ENCODE results near the gene OLIG2. TPM values are rescaled to one million over a fixed set of nuclear protein-coding genes. Genes with fewer than 3 reads are reported as not detected.
A peak's percentile ranks its signal among the peaks of the same experiment; 100 is the strongest.

Gene OLIG2
- total RNA-seq, 2 experiments from 2014 or later = not detected

GRCh38 chr21:33064623-33065390, 39.1 kb downstream of the OLIG2 start:
- Mint-ChIP-seq H3K36me3 (ENCODE audit: low read depth) (no peaks in the 10 kb centered on the region), H3K27ac (no peak overlapping the region), H3K4me1 (ENCODE audit: low read depth) (peaks cover 7% of the 10 kb centered on the region), H3K4me3 (no peak overlapping the region), H3K9me3 (no peaks in the 10 kb centered on the region), H3K27me3 (peaks cover 89% of the 10 kb centered on the region)
- no peaks in the 10 kb centered on the region for H3K36me3 ChIP-seq (ENCODE audit: insufficient read depth, low read length)
- TF ChIP-seq, protein P1, sequence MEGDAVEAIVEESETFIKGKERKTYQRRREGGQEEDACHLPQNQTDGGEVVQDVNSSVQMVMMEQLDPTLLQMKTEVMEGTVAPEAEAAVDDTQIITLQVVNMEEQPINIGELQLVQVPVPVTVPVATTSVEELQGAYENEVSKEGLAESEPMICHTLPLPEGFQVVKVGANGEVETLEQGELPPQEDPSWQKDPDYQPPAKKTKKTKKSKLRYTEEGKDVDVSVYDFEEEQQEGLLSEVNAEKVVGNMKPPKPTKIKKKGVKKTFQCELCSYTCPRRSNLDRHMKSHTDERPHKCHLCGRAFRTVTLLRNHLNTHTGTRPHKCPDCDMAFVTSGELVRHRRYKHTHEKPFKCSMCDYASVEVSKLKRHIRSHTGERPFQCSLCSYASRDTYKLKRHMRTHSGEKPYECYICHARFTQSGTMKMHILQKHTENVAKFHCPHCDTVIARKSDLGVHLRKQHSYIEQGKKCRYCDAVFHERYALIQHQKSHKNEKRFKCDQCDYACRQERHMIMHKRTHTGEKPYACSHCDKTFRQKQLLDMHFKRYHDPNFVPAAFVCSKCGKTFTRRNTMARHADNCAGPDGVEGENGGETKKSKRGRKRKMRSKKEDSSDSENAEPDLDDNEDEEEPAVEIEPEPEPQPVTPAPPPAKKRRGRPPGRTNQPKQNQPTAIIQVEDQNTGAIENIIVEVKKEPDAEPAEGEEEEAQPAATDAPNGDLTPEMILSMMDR (IDR thresholded peaks at IDR 0.05) = no peak
- no peak for ATAC-seq (ENCODE audit: poor library complexity)
- peaks cover 0 to 7% of the 10 kb centered on the region in 2 experiments for H3K9me3 ChIP-seq (ENCODE audit: control insufficient read depth in 1 of 2, insufficient read depth in 1 of 2, low read length in 2 of 2)
- H3K4me1 ChIP-seq (ENCODE audit: insufficient read depth, low read length) = peaks cover 6% of the 10 kb centered on the region
- DNase-seq = no peak
- intact Hi-C loops (cut with DNase I, micrococcal nuclease) = no loop called here
- ChIA-PET POLR2A (no interaction called here), CTCF (no interaction called here)
- no peak overlapping the region for H3K4me3 ChIP-seq (ENCODE audit: low read length)
- peaks cover 36 to 50% of the 10 kb centered on the region in 2 experiments for H3K27me3 ChIP-seq (ENCODE audit: control insufficient read depth in 1 of 2, insufficient read depth in 2 of 2, low read length in 2 of 2)
- H3K27ac ChIP-seq (ENCODE audit: low read depth in 1 of 2, low read length in 2 of 2) = no peak overlapping the region

GRCh38 chr21:33067043-33067442, 41.3 kb downstream of the OLIG2 start:
- TF ChIP-seq, protein P1 (IDR thresholded peaks at IDR 0.05) = no peak
- Histone ChIP-seq H3K27ac (ENCODE audit: low read depth in 1 of 2, low read length in 2 of 2) (no peak overlapping the region), H3K36me3 (ENCODE audit: insufficient read depth, low read length) (no peaks in the 10 kb centered on the region), H3K27me3 (ENCODE audit: control insufficient read depth in 1 of 2, insufficient read depth in 2 of 2, low read length in 2 of 2) (peaks cover 47 to 66% of the 10 kb centered on the region in 2 experiments), H3K9me3 (ENCODE audit: control insufficient read depth in 1 of 2, insufficient read depth in 1 of 2, low read length in 2 of 2) (peaks cover 0 to 7% of the 10 kb centered on the region in 2 experiments), H3K4me3 (ENCODE audit: low read length) (no peak overlapping the region), H3K4me1 (ENCODE audit: insufficient read depth, low read length) (peaks cover 21% of the 10 kb centered on the region)
- Mint-ChIP-seq H3K4me1 (ENCODE audit: low read depth) (peaks cover 17% of the 10 kb centered on the region), H3K36me3 (ENCODE audit: low read depth) (no peaks in the 10 kb centered on the region), H3K27ac (no peak overlapping the region), H3K27me3 (peaks cover 78% of the 10 kb centered on the region), H3K4me3 (no peak overlapping the region), H3K9me3 (no peaks in the 10 kb centered on the region)
- DNase-seq (no peak), ATAC-seq (ENCODE audit: poor library complexity) (no peak)
- CTCF ChIA-PET = no interaction called here
- POLR2A ChIA-PET = no interaction called here
- intact Hi-C loops (cut with DNase I, micrococcal nuclease) = no loop called here

DNA sequence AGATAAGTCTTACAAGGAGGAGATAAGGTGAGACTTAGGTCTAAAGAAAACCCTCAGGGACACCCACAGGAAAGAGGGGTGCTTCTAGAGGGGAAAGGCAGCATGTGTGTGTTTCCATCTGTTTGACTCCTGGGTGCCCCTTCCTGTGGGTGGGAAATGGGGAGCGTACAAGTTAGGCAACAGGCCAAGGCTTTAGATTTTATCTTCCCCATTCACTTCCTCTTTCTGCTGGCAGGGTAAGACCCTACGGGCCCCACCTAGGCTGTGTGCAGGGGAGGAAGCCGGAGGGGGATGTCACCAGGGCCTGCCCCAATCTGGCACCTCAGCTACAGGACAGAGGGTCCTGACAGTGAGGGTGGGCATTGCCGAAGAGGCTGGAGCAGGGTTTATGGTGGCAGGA, 41.7 kb downstream of the OLIG2 start:
- H3K27me3 ChIP-seq (ENCODE audit: control insufficient read depth in 1 of 2, insufficient read depth in 2 of 2, low read length in 2 of 2) = peaks cover 51 to 71% of the 10 kb centered on the region in 2 experiments
- H3K36me3 Mint-ChIP-seq (ENCODE audit: low read depth) = no peaks in the 10 kb centered on the region
- H3K27ac Mint-ChIP-seq = no peak overlapping the region
- intact Hi-C loops (cut with DNase I, micrococcal nuclease) = no loop called here
- no peaks in the 10 kb centered on the region for H3K9me3 Mint-ChIP-seq
- H3K4me1 Mint-ChIP-seq (ENCODE audit: low read depth) = peaks cover 21% of the 10 kb centered on the region
- peaks cover 80% of the 10 kb centered on the region for H3K27me3 Mint-ChIP-seq
- no peak for ATAC-seq (ENCODE audit: poor library complexity)
- no peaks in the 10 kb centered on the region for H3K36me3 ChIP-seq (ENCODE audit: insufficient read depth, low read length)
- no peak overlapping the region for H3K27ac ChIP-seq (ENCODE audit: low read depth in 1 of 2, low read length in 2 of 2)
- TF ChIP-seq, protein P1 (IDR thresholded peaks at IDR 0.05) = no peak
- no peak overlapping the region for H3K4me3 ChIP-seq (ENCODE audit: low read length)
- POLR2A ChIA-PET = no interaction called here
- DNase-seq = peak in 2 of 14 experiments; percentile 17 to 23
- H3K9me3 ChIP-seq (ENCODE audit: control insufficient read depth in 1 of 2, insufficient read depth in 1 of 2, low read length in 2 of 2) = peaks cover 0 to 7% of the 10 kb centered on the region in 2 experiments
- H3K4me3 Mint-ChIP-seq = no peak overlapping the region
- CTCF ChIA-PET = no interaction called here
- H3K4me1 ChIP-seq (ENCODE audit: insufficient read depth, low read length) = peaks cover 21% of the 10 kb centered on the region

All from CD4-positive, alpha-beta T cell (primary cell).